CD4-positive, alpha-beta T cell treated with Interleukin-15 for 1 hour (primary cell): ENCODE measurements around the gene ROR1.

ENCODE experiments used
- DNase-seq: peaks from one replicate; pipeline ENCODE4 v3.0.0-alpha.2; 2020

ROR1 gene

GRCh38 chr1:64038965-64039364, 265.1 kb downstream of the ROR1 start:
- DNase-seq = no peak

- no peak for DNase-seq
These were observed 265.6 kb downstream of the ROR1 start for GRCh38 chr1:64039390-64039926.

DNA sequence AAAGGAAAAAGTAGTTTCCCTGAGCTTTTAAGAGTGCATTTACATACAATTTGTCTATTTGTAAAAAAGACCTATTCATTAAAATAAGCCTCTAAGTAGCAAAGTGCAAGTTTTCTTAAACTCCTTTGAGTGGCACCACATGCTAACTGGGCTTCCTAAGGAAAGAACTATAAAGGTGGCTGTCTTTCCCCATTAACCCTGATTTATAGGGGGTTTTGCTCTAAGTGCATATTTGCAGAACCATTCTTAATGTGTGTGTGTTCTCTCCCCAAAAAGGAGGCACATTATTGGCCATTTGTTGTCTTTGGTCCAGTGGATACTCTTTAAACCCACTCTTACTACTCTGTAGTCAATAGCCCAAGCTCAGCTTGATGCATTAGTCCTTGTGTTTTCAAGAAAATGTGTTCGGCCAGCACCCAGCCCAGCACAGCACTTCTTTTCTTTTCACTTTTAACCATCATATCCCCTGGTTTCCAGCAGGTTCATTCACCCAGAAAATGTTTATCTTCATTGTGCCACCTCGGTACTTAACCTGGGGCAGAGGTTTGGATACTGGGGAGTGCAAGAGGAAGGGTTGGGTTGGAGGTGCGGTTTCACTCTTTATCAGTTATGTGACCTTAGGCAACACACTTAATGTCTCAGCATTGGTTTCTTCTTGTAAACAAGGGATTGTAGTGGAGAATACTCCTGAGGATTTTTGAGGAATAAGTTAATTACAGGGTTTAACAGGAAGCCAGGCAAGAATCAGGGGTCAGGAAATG, 267.7 kb downstream of the ROR1 start:
- no peak for DNase-seq

- DNase-seq = no peak
These were observed 268.7 kb downstream of the ROR1 start for GRCh38 chr1:64042331-64043100.

GRCh38 chr1:64043288-64043687, 269.5 kb downstream of the ROR1 start:
- DNase-seq = no peak

DNA sequence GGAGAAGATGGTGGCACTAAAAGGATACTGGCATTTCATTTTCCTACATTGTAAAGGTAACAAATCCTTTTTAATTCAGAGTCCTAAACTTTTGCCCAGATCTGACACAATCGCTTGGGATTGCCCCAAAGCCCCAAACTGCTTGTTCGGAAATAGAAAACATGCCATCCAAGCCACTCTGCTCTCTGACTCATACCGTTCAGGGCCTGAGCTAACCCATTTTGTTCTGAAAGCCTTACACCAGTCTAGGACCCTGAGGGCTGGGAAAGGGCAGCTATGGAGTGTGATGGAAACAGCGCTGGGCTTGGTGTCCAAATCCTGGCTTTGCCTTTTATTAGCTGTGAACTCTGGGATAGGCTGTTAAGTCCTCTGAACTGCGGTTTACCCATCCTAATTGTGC, 270.2 kb downstream of the ROR1 start:
- DNase-seq = no peak

- DNase-seq = no peak
These were observed 272.4 kb downstream of the ROR1 start for GRCh38 chr1:64046243-64046642.

- no peak for DNase-seq
These were observed 273.1 kb downstream of the ROR1 start for GRCh38 chr1:64046891-64047290.

DNA sequence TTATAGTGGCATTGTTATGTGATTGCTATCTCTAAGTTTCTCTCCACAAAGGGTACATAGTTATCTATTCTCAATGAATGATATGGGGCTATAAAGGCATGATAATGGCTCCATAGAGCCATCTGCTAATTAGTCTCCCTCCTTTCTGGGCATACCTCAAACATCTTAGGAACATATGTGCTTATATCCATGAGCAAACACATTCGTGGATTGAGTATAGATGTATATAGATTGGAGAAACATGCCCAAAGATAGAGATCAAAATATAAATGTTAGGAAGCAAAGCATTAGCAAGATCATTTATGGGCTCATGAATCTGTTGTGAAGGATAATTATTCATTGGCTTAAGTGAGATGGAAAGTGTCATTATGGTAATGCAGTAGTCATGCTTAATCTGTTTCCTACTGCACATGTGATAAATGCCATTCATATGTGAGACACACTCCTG, 273.8 kb downstream of the ROR1 start:
- no peak for DNase-seq

- DNase-seq = no peak
These were observed 276.2 kb downstream of the ROR1 start for GRCh38 chr1:64049900-64050540.

- DNase-seq = no peak
These were observed 276.8 kb downstream of the ROR1 start for GRCh38 chr1:64050601-64051000.

- no peak for DNase-seq
These were observed 278.0 kb downstream of the ROR1 start for GRCh38 chr1:64051796-64052195.

GRCh38 chr1:64052777-64053176, 279.0 kb downstream of the ROR1 start:
- no peak for DNase-seq

GRCh38 chr1:64055310-64055709, 281.5 kb downstream of the ROR1 start:
- DNase-seq = no peak

- no peak for DNase-seq
These were observed 285.7 kb downstream of the ROR1 start for GRCh38 chr1:64059556-64059955.

GRCh38 chr1:64060611-64061302, 286.9 kb downstream of the ROR1 start:
- DNase-seq = no peak

DNA sequence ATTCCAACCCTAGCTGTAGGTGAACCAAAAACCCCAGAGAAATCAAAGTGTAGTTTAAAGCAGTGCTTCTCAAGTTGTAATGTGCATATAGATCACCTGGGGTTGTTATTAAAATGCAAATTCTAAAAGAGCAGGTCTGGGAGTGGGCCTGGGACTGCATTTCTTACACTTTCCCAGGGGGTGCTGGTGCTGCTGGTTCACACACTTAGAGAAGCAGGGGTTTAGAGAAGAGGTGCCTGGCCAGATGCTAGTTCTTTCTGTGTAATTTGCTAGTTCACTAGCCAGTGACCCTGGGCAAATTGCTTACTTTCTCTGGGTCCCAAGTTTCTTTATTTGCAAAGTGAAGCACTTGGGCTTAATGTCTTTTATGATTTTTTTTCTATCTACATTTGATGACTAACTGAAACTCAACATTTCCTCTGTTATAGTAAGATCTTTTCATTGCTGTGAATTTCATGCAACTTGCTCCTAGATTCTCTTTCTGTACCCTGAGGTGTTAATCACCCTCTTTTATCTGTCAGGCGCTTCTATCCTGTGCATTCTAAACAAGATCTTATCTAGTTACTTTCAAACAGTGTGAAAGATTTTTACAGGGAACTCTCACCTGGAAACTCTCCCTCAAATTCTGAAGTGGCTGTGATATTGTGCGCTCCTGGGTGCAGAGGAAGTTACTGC, 287.8 kb downstream of the ROR1 start:
- DNase-seq = no peak

DNA sequence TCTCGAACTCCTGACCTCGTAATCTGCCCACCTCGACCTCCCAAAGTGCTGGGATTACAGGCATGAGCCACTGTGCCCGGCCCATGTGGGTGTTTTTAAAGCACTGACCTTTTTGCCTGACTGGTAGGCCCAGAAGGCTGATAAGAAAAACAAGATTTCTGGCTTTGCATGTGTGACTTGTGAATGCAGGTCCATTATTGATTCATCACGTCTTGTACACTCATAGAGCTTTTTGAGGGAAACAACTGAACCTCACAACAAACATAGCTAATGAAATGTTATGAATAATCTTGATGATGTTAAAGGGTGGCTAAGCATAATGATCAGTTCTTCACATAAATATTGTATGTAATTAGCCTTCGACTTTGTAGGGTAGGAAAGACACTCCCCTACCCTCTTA, 288.7 kb downstream of the ROR1 start:
- no peak for DNase-seq

DNA sequence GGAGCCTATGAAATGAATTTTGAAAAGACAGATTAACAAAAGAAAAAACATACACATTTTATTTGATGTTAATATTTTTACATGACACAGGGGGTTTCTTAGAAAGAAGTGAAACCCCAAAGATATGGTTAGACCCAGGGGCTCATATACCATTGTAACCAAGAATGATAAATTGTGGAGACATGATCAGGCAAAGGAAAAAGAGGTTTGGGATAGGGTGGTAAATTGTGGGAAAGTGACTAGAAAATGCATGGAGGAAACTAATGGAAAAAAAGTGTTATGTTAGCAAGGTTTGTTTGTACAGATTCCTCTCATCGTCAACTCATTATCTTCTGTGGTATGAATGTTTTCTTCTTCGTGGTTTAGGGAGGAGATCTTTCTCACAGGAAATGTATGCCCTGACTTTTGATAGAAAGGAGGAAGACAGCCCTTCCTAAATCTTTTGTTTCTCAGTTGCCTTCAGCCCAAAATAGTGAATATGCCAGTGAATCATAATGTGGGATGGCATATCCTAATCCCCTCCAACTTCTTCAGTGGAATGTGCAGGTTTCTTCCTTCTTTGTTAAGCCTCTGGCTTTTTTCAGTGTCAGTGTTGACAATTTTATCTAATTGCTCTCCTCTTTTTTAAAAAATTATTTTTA, 289.2 kb downstream of the ROR1 start:
- DNase-seq = no peak

DNA sequence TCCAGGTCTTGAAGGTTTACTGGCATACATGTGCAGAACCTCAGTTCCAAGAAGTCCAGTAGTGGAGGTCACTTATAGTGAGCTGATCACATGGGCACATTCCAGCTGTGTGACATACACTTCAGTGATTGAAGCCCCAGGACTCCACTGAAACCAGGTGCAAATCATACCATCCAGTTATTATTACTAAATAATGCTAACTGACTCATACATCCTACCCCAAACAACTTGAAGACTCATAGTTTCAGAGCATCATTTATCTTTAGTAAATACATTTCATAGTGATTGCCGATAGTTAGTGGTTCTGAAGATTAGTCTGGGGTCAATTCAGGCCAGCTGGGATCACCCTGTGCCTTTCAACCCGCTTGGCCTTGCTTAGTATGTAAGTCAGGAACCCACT, 291.8 kb downstream of the ROR1 start:
- DNase-seq = no peak

DNA sequence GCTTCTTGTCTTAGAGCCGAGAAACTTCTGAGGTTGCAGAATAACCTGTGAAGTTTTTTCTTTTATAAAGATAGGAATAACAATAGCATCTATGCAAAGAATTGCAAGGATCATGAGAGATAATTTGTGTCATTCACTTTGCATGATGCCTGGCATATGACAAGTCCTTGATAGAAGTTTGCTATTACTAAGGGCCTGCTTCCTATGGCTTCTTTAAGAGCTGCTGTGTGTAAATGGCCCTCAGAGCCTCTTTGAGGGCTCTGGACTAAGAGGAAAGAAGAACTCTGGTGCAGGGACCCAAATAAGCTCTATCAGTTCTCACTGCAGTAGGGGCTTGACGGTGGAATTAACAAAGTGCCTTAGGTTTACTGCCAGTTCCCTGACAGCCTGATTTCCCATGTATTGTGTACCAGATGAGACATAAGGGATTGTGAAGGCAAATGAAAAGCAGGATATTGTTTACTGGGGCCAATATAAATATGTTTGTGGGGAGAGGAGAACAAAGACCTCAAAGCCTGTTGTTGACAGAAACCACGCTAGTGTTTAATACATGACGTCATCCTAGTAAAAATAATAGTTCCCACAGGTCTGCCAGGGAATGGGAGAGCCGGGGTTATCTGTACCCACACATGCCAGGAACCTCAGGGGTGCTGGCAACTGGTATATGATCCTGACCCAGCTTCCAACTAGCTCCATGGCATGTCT, 298.4 kb downstream of the ROR1 start:
- DNase-seq = no peak
